ENCODE data around the gene SDHC. TPM values are rescaled to one million over a fixed set of nuclear protein-coding genes. Genes with fewer than 3 reads are reported as not detected.

The SDHC gene
- total and polyA plus RNA-seq, 2 of the 13 experiments (the other 11 are each of a cell fraction or from before 2014, with no cell fraction given): 27.1 to 229 TPM

GRCh38 chr1:161389691-161390558, 75.7 kb downstream of the SDHC start (continued):
- peak; percentile 47; the same call in 1 of the 2 replicates for TF ChIP-seq ELF3 (CRISPR knock-in tag; IDR thresholded peaks at IDR 0.05)
- peak; percentile 57; the same call in 1 of the 2 replicates for TF ChIP-seq ZNF563 (CRISPR knock-in tag; IDR thresholded peaks at IDR 0.05)
- TF ChIP-seq NFRKB (IDR thresholded peaks at IDR 0.05): no peak
- peak; percentile 80 for TF ChIP-seq IRF2 (CRISPR knock-in tag; IDR thresholded peaks at IDR 0.05)
- peak; percentile 56; the same call in 1 of the 2 replicates for TF ChIP-seq KMT2B (CRISPR knock-in tag; IDR thresholded peaks at IDR 0.05)
- 0 out of 2 replicates have a peak, but pooled peaks have one; percentile 38 for TF ChIP-seq ZZZ3 (CRISPR knock-in tag; IDR thresholded peaks at IDR 0.05; ENCODE audit: borderline replicate concordance)
- TF ChIP-seq ETV5 (CRISPR knock-in tag; IDR thresholded peaks at IDR 0.05; ENCODE audit: borderline replicate concordance): peak; percentile 95
- 0 out of 2 replicates have a peak, but pooled peaks have one; percentile 50 for TF ChIP-seq REPIN1 (CRISPR knock-in tag; IDR thresholded peaks at IDR 0.05; ENCODE audit: borderline replicate concordance, low read depth)
- TF ChIP-seq YEATS4 (CRISPR knock-in tag; IDR thresholded peaks at IDR 0.05; ENCODE audit: borderline replicate concordance): peak; percentile 59; the same call in 1 of the 2 replicates
- TF ChIP-seq ZNF232 (CRISPR knock-in tag; IDR thresholded peaks at IDR 0.05; ENCODE audit: borderline replicate concordance): peak; percentile 49; the same call in 1 of the 2 replicates
- no peak for TF ChIP-seq ZFAT (CRISPR knock-in tag; conservative IDR thresholded peaks at IDR 0.05)
- TF ChIP-seq SIN3A (IDR thresholded peaks at IDR 0.05; ENCODE audit: borderline replicate concordance, low read depth, low read length): peak; percentile 73; the same call in 1 of the 2 replicates
- TF ChIP-seq TARDBP (CRISPR knock-in tag; IDR thresholded peaks at IDR 0.05): peak; percentile 83; the same call in 1 of the 2 replicates
- peak; percentile 66; the same call in 1 of the 2 replicates for TF ChIP-seq ZNF605 (CRISPR knock-in tag; IDR thresholded peaks at IDR 0.05)
- TF ChIP-seq PBX3 (CRISPR knock-in tag; IDR thresholded peaks at IDR 0.05; ENCODE audit: borderline replicate concordance): no peak
- TF ChIP-seq U2AF1 (optimal IDR thresholded peaks at IDR 0.05; ENCODE audit: low read depth, low read length): no peak
- TF ChIP-seq ZHX2 (IDR thresholded peaks at IDR 0.05; ENCODE audit: low read depth): peak; percentile 56
- no peak for TF ChIP-seq ZHX2 (CRISPR knock-in tag; IDR thresholded peaks at IDR 0.05; ENCODE audit: borderline replicate concordance)
- TF ChIP-seq ZNF883 (CRISPR knock-in tag; IDR thresholded peaks at IDR 0.05; ENCODE audit: not compliant biosample characterization): no peak
